ENCODE measurements around the gene ABCA7. TPM values are rescaled to one million over a fixed set of nuclear protein-coding genes. Genes with fewer than 3 reads are reported as not detected.

Gene ABCA7
- total and polyA plus RNA-seq, 2 of the 13 experiments (the other 11 are each of a cell fraction or from before 2014, with no cell fraction given) = 4.4 to 32.4 TPM

GRCh38 chr19:993361-993830, 46.5 kb upstream of the ABCA7 start (continued):
- no peak for TF ChIP-seq NBN (conservative IDR thresholded peaks at IDR 0.05)
- 0 out of 2 replicates have a peak, but pooled peaks have one; percentile 21 for TF ChIP-seq SP4 (CRISPR knock-in tag; IDR thresholded peaks at IDR 0.05)
- no peak for TF ChIP-seq TBP (CRISPR knock-in tag; IDR thresholded peaks at IDR 0.05)
- TF ChIP-seq ZNF547 (CRISPR knock-in tag; IDR thresholded peaks at IDR 0.05) = peak; percentile 36; the same call in 1 of the 2 replicates
- no peak for TF ChIP-seq ZNF235 (CRISPR knock-in tag; IDR thresholded peaks at IDR 0.05; ENCODE audit: borderline replicate concordance)
- TF ChIP-seq ARID2 (CRISPR knock-in tag; IDR thresholded peaks at IDR 0.05; ENCODE audit: borderline replicate concordance) = no peak
- TF ChIP-seq ZBTB37 (CRISPR knock-in tag; IDR thresholded peaks at IDR 0.05) = no peak
- TF ChIP-seq FOXC1 (CRISPR knock-in tag; IDR thresholded peaks at IDR 0.05; ENCODE audit: borderline replicate concordance) = no peak
- TF ChIP-seq RBM22 (optimal IDR thresholded peaks at IDR 0.05; ENCODE audit: low read length) = no peak
- TF ChIP-seq KAT2B (IDR thresholded peaks at IDR 0.05; ENCODE audit: borderline replicate concordance, low read depth, low read length) = no peak
- no peak for TF ChIP-seq ZNF24 (IDR thresholded peaks at IDR 0.05)
- TF ChIP-seq UBTF (CRISPR knock-in tag; IDR thresholded peaks at IDR 0.05) = peak; percentile 89
- no peak for TF ChIP-seq ZNF513 (CRISPR knock-in tag; conservative IDR thresholded peaks at IDR 0.05)
- TF ChIP-seq ZBTB43 (CRISPR knock-in tag; conservative IDR thresholded peaks at IDR 0.05) = no peak
- TF ChIP-seq SNAI1 (CRISPR knock-in tag; IDR thresholded peaks at IDR 0.05; ENCODE audit: borderline replicate concordance) = no peak
- peak; percentile 49; the same call in 1 of the 2 replicates for TF ChIP-seq ZNF124 (CRISPR knock-in tag; IDR thresholded peaks at IDR 0.05)
- no peak for TF ChIP-seq FOXO4 (CRISPR knock-in tag; conservative IDR thresholded peaks at IDR 0.05)
- peak; percentile 73 for TF ChIP-seq ZBTB33 (CRISPR knock-in tag; IDR thresholded peaks at IDR 0.05)
- TF ChIP-seq SYNCRIP (IDR thresholded peaks at IDR 0.05; ENCODE audit: insufficient read depth, low read depth, low read length) = no peak
- TF ChIP-seq KDM4B (CRISPR knock-in tag; IDR thresholded peaks at IDR 0.05) = no peak
- TF ChIP-seq ZNF672 (CRISPR knock-in tag; IDR thresholded peaks at IDR 0.05) = no peak

Data from HepG2 (cell line).